ENCODE results near the gene ALDH7A1.
A peak's percentile ranks its signal among the peaks of the same experiment; 100 is the strongest.
"Not testable (repeated sequence)": the region's sequence is repeated elsewhere in the genome, so short reads cannot be mapped to it uniquely, and the experiment has no call there.

Gene ALDH7A1

DNA sequence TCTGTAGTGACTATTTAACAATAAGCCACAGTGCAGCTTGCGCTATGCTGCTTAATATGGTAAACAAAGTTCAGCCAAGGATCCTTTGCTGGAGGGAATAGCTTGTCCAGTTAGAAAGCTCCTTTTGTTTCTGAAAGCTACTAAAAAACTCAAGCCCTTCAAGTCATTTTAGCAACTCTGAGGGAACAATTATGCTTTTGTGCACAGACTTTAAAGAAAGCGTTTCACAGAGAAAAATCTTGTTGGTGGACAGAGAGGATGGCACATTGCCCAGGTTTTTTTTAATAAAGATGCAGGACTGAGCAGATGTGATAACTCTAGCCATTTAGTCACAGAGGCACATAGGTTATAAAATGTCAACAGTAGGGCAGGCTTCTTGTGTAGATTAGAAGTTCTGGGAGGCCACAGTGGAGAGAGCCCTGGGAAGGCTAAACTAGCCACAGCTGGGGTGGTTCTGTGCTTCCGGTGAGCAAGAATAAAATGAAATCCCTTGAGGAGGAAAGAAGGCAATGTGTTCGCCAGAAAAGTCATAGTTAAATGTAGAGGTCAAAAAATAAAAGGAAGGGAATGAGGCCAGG, 63.4 kb downstream of the ALDH7A1 start:
- no peak for DNase-seq

DNA sequence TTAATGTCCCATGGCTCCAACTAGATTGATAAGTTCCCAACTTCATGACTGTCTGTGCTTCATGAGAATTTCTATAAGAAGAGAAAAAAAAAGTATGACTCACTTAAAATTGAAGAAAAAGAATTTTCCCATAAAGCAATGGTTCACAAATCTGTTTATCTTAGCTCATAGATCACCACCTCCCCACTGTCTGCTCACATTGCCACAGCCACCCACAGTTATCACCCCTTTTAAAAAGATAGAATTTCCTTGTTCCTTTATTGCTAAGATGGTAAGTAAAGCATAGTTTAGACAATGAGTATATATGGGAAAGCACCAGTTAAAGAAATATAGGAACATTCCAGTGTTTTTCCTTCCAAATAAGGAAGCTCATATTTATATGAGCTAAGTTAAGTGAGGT, 67.1 kb downstream of the ALDH7A1 start:
- no peak for DNase-seq

DNA sequence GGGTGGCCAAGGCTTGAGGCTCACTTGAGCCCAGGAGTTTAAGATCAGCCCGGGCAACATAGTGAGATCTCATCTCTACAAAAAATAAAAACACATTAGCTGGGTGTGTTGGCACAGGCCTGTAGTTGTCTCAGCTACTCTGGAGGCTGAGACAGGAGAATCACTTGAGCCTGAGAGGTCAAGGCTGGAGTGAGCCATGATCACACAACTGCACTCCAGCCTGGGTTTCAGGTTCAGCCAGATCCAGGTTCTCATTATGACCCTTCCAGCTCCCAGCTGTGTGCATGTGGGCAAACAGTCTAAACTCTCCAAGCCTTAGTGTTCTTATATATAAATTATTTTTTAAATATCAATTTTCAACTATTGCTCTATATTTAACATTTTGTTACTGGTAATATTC, 67.9 kb downstream of the ALDH7A1 start:
- DNase-seq: no peak

DNA sequence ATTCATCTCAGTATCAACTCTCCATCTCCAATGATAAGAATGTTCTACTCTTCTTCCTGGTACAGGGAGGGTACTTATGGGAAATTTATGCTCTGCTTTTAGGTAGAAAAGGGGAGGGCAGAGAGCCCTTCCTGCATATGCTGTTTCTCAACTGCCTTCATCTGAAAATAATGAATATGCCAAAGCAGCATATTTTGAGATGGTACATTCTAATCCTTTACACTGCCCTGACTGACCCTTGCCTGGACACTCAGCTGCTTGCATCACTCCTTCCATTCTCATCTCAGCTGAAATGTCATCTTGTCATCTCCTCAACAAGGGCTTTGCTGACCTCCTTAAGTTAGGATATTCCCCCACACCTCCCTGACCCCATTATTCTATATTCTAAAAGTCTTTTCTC, 68.5 kb downstream of the ALDH7A1 start:
- DNase-seq: no peak

DNA sequence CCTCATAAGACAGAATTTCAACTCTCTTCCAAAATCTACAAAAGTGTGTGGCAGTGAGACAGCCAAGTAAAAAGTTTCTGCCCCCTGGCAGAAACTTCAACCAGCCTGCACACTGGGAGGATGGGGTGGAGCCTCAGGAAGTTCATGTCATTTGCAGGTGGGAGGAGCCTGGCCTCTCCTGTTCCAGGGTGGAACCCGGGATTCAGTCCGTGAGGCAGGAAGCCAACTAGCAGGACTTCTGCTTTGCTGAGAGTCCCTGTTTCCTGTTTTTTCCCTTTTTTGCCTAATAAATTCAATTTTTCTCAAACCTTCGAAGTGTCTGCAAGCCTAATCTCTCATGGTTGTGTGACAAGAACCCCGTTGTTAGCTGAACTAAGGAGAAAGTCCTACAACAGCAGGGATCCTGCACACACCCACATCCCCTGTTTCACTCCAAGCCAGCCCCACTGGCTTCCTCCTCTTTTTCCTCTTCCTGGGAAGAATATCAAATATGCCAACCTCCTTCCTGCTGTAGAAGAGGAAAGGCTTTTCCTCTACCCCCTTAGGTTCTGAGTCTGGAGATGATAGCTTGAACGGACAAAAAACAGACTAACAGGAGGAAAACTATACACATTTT, 69.3 kb downstream of the ALDH7A1 start:
- no peak for DNase-seq

DNA sequence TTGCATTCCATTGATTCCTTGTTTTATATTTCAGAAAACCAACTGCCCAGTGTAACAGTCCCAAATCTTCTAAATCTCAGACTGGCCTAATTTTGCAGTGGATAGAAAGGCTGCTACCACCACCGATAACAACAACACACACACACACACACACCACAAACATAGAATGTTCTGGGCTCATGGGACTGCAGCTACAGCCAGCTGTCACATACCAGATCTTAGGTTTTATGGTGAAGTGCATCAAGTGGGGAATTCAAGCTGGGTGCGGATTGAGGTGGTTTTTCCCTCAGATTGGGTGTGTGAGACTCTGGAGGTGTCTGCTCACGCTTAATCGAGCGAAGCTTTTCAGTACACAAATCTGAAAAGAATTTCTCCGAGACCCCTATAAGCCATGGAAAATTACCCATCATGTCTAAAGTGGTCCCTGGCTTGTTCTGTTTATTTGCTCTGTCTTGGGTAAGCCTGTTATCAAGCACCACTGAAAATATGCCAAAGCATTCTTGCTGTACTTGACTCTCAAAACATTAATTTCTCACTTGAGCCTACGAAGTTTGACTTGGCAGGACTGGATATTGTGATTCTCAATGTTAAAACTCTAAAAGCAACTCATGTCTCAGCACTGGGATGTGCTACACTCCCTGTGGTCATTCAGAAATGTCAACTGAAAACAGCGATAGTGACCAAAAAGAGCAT, 71.1 kb downstream of the ALDH7A1 start:
- DNase-seq: no peak

DNA sequence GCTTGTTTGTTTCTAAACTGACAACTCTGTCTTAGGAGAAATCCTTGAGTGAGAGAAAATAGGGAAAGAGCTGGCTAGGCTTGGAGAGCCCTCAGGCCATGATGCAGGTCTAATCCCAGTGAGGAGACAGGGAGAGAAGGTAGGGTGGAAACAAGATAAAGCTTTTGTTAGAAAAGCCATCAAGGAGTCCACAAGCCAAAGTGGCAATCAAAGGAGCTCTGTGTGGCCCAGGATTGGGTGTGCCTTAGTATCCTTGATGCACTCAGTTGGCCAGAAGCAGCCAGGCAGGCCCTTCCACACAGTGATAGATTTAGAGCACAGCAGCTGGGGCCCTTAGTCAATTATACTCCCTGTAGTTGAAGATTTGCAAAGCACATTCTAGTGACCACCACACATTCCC, 73.9 kb downstream of the ALDH7A1 start:
- DNase-seq: no peak

DNA sequence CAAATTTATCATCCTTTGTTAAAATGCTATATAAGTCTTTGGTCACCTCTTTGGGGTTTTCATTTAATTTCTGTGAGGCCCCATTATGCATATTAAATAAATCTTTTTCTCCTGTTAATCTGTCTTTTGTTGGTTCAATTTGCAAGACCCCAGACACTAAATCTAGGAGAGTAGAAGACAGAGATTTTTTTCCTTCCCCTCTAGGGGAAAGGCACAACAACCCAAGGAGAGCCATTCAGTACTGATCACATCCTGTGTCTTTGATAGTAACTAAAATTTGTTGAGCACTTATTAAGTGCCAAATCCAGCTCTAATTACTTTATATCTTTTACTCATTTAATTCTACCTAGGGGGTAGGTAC, 74.4 kb downstream of the ALDH7A1 start:
- DNase-seq: no peak

DNA sequence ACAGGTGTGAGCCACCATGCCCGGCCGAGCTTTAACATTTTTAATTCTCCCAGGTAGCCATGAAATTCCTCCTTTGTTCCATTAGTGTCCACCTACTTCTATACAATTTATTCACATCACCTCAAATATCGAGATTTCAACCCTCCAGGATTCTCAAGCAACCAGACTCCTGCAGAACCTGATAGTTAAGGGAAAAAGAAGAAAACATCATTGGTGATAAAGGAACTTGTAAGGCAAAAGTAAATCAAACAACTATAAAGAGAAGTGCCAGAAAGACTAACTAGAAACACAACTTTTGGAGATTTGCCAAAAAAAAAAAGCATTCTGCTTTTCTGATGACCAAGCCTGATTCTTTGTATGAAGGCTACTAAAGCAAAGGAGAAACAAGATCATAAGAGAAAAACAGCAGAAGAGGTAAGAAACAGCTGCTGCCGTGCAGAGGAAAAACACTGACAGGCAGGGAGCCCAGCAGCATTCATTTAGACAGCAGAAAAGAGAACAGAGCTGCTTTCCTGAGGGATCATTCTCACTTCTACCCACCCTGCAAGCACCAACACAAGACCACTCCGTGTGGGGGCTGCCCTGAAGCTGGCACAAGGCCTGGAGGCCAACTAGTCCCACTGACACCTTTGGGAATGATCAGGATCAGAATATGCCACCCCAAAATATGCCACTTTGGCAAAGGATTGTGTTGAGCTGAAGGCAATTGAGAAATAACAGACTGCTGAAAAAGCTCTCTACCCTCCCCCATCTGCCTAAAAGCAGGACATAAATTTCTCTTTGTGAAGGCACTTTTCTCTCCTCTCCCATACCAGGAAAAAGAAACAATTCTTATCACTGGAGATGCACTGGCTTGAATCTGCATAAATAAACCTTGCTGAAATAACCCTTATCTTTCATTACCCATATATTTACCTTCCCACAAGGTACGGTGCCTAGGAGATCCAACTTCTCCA, 75.1 kb downstream of the ALDH7A1 start:
- no peak for DNase-seq

DNA sequence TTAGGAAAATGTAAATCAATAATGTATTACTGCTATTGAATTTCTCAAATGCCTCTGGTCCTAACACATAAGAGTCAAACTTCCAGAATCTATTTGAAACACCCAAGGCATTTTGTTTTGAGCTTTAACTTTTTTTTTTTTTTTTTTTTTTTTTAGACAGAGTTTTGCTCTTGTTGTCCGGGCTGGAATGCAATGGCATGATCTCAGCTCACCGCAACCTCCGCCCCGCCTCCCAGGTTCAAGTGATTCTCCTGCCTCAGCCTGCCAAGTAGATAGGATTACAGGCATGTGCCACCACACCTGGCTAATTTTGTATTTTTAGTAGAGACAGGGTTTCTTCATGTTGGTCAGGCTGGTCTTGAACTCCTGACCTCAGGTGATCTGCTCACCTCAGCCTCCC, 75.8 kb downstream of the ALDH7A1 start:
- DNase-seq: not testable (repeated sequence)

DNA sequence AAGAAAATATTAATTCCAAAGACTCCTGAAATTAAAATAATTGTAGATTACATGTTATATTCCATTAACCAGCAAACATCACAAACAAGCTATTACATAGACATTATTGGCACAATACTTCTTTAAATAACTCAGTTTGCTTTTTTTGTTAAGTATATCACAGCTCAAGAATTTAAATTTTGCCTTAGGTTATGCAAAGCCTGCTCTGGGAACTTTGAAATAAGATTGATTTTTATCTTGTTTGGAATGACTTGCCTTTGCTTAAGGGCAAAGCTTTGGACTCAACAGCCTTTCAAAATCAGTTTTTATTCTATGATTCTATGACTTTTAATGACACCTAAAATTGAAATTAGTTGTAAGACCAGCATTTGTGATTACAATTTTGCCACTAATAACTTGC, 78.2 kb downstream of the ALDH7A1 start:
- DNase-seq: no peak

DNA sequence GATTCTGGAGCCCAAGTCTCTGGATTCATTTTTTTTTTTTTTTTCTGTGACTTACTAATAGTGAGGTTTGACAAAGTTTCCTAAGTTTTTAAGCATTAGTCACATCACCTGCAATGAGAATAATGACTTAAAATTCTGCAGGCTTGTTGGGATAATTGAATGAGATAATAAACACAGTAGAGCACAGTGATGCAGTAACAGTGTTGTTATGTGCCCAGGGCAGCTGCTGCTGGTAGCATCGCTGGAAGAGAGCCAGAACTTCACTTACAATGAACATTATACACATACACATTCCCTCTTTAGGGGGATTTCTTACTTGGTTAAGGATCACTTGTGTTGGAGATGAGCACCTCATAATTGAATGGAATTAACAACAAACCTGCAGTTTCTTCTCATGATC, 78.9 kb downstream of the ALDH7A1 start:
- DNase-seq: peak; percentile 96

DNA sequence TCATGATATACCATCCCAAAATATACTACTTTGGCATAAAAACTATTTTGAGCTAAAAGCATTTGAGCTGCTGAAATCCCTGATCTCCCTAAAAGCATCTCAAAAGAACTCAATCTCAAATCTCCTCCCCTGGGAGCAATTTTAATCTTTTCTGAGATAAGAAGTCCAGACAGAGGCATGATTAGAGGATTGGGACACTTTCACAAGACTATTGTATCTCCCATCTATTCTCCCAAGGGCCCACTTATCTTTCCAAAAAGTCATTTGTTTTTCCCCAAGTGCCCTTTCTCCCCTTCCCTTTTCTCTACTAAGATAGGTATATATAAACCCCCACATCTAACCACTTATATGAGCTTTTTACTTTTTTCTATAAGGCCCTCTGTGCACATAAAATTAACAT, 79.7 kb downstream of the ALDH7A1 start:
- no peak for DNase-seq

DNA sequence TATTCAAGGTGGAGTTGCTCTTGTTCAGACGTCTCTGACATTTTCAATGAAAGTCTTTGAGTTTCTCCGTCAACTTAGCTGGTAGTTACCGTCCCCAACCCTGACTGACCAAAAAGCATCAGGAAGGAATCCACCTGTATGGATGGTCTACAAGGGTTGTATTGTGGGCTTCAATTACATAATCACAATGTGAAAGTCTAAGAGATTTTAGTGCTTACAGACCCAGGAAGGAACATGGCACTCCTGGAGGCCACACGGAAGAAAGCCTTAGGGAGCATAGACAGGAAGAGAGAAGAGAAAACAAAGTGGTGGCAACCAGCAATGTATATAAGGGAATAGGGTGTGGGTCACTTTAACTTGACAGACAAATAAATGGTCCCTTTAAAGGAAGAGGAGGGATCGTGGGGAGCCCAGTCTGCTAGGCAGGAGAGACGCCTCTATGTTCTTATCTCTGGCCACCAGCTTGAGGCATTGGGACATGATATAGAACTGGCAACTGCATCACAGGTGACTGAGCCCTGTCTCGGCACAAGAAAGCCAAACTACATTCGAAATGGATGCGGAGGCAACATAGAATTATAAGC, 80.4 kb downstream of the ALDH7A1 start:
- DNase-seq: no peak

DNA sequence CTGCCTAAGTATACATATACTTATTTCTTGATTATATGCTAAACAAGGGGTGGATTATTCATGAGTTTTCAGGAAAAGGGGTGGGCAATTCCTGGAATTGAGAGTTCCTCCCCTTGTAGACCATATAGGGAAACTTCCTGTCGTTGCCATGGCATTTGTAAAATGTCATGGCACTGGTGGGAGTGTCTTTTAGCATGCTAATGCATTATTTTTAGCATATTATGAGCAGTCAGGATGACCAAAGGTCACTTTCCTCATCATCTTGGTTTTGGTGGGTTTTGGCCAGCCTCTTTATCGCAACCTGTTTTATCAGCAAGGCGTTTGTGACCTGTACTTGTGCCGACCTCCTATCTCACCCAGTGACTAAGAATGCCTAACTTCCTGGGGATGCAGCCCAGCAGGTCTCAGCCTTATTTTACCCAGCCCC, 80.9 kb downstream of the ALDH7A1 start:
- DNase-seq: no peak

DNA sequence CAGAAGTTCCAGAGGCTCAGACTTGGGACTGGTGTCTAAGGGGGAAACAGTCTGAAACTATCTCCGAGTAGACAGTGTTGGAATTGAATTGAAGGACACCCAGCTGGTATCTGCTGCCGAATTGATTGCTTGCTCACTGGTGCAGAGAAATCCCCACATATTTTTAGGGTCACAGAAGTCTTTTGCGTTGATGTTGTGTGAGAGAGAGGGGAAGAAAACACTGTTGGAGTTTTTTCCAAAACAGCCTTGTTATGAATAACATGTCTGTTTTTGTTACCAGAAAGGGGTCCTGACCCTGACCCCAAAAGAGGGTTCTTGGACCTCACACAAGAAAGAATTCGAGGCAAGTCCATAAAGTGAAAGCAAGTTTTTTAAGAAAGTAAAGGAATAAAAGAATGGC, 81.3 kb downstream of the ALDH7A1 start:
- no peak for DNase-seq

DNA sequence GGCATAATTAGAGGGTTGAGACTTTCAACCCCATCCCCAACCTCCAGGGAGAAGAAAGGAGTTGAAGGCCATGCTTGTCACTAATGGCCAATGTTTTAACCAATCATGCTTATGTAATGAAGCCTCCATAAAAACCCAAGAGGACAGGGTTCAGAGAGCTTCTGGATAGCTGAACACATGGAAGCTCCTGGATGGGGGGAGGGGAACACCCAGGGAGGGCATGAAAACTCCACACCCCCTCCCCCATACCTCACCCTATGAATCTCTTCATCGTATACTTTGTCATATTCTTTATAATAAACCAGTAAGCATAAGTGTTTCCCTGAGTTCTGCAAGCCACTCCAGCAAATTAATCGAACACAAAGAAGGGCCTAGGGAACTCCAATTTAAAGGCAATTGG, 81.7 kb downstream of the ALDH7A1 start:
- no peak for DNase-seq

DNA sequence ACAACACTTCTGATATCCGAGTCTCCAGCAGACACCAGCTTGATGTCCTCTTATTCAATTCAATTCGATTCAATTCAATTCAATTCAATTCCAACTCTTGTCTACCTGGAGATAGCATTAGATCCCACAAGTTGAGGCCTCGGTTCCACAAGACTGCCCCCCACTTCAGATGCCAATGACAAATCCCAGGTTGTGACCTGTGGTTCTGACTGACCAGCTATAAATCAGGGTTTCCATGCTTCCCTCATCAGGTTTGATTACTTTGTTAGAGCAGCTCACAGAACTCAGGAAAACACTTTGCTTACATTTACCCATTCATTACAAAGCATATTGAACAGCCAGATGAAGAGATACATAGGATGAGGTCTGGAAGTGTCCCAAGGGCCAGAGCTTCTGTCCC, 82.6 kb downstream of the ALDH7A1 start:
- no peak for DNase-seq

DNA sequence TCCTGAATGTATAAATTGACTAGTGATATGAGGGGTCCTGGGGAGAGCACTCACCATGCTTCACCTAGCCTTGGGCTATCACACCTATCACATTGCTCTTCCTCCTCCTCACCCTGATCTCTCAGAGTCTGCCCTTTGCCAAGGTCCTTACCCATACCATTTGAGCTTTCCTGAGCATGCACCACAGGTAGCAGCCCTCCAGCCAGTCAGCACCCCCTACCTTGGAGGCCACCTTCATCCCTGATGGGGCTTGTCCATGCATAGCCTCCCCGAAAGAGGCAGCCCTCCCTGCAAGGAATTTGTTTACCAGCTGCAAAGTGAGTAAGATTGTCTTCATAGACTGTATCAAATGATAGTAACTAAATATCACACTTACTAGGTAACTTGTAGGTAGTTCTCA, 83.1 kb downstream of the ALDH7A1 start:
- no peak for DNase-seq

DNA sequence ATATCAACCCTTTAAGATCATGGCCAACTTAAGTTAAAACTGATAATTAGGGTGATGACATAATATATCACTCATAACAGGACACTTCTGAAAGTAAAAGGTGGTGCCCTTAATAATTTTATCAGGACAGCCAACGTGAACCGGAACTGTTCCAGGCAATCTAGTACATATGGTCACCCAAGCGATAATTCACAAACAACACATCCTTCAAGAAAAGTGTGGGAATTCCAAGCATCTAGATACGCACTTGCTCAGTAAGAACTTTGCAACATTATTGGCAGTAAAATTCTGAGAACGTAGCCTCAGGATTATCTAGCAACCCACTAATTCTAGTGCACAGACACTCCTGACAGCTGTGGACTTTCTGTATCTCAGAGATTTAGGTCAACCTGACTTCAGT, 85.7 kb downstream of the ALDH7A1 start:
- DNase-seq: no peak

DNA sequence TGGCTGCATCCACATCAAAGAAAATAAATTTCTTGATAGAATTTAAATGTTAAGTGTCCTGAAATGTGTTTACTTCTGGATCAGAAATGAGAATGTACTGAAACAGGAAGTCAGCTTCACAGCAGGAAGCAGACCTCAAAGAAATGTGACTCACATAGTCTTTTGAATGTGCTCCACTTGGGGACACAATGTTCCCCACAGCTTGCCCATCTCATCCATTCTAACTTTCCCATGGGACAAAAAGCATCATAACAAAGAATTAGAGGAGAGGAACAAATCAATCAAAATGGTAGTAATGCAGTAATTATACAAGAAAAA, 86.1 kb downstream of the ALDH7A1 start:
- no peak for DNase-seq

DNA sequence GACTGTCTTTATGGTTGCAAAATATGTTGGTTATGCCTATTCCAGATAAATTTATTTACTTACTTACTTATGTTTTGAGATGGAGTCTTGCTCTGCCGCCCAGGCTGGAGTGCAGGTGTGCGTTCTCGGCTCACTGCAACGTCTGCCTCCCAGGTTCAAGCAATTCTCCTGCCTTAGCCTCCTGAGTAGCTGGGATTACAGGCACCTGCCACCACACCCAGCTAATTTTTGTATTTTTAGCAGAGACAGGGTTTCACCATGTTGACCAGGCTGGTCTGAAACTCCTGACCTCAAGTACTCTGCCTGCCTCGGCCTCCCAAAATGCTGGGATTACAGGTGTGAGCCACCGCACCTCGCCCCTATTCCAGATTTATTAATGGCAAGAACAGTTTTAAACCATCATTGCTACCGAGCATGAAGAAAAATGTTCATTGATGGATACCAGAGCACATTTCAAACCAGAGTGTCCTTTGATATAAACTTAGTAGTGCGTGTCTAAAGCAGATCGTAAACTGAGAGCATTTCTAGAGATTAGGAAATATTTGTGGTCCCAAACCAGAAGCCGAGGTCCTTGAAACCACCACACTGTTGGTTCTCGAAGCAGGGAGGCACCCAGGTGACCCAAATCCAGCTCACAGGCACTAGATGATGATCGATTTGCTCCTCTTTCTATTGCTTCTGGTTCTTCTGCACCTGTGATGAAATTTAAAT, 86.6 kb downstream of the ALDH7A1 start:
- DNase-seq: no peak

DNA sequence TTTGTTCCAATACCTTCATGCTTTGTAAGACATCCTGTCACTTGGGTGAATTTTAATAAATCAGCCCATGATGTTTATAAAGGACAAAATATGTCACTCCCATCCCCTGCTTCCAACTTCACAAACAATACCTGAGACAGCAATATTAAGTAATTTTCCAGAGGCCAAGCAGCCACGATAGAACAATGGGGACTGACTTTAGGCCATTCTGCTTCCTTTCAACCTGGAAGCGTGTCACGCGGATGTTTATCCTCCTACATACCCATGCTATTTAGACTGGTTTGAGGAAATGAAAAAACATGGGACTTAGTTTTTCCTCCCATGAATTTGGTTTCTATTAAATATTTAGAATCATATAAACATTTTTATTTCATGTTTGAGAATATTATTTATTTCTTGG, 88.9 kb downstream of the ALDH7A1 start:
- no peak for DNase-seq
